Body of pancreas (tissue), 4 donors: ENCODE data around the gene SPTSSB. TPM values are rescaled to one million over a fixed set of nuclear protein-coding genes. Genes with fewer than 3 reads are reported as not detected.

Source experiments
- ATAC-seq: fragments of 150-250 bp; one replicate; pipeline ENCODE4 v1.9.1; 2016
- DNase-seq, 4 donors: peaks; one replicate each; pipeline ENCODE4 v3.0.0-alpha.2; 2019
- H3K27ac ChIP-seq, 4 donors: fragments of 200-600 bp; sonication (generic); 1 replicate in 3 of 4; 2 replicates in 1 of 4; pipeline versions ENCODE4 v1.5.1 to v1.6.1; 2016 to 2019; ENCODE audit warnings: mild to moderate bottlenecking in 1 of 4, mixed read lengths in 1 of 4, moderate library complexity in 1 of 4
- H3K27me3 ChIP-seq, 2 donors: fragments of 200-600 bp; sonication (generic); one replicate each; pipeline ENCODE4 v1.6.0; 2016; ENCODE audit warnings: mild to moderate bottlenecking in 1 of 2
- H3K36me3 ChIP-seq, 2 donors: fragments of 200-600 bp; sonication (generic); replicated peaks in 1 of 2; 2 replicates each; pipeline ENCODE4 v1.5.1; 2016; ENCODE audit warnings: low read depth in 2 of 2; ENCODE audit not compliant: insufficient read depth in 1 of 2
- H3K4me1 ChIP-seq: fragments of 200-600 bp; sonication (generic); one replicate; pipeline ENCODE4 v1.6.0; 2016
- H3K4me3 ChIP-seq, 2 donors: fragments of 200-600 bp; sonication (generic); 1 replicate in 1 of 2; 2 replicates in 1 of 2; pipeline ENCODE4 v1.5.1; 2016 to 2019
- H3K9me3 ChIP-seq, 3 donors: fragments of 200-600 bp; sonication (generic); 1 replicate in 2 of 3; 2 replicates in 1 of 3; pipeline ENCODE4 v1.5.1; 2016
- CTCF ChIP-seq, 7 experiments: fragments of 450-650 bp in 4 of 7; fragments of 200-600 bp in 3 of 7; sonication (generic) in 3 of 7; IDR thresholded peaks; one replicate each; pipeline ENCODE4 v1.5.1; 2016 to 2019; ENCODE audit warnings: antibody characterized with exemption in 7 of 7
- POLR2A ChIP-seq, 3 donors: fragments of 450-650 bp; IDR thresholded peaks; one replicate each; pipeline ENCODE4 v1.6.1; 2016; ENCODE audit warnings: antibody characterized with exemption in 3 of 3, mild to moderate bottlenecking in 2 of 3
- WGBS, 2 donors: methylation state at CpG; one replicate each; pipeline ENCODE4 v1.1.5; 2017; 5-methylcytosine and 5-hydroxymethylcytosine counted together
- intact Hi-C: fragments of 100-400 bp; cut with DNase I; formaldehyde crosslinking; loops from one replicate; pipeline ENCODE4 v1.15.1; 2023
- total RNA-seq, 2 donors: library from RNA; depleted of rRNA; stranded (reverse); fragments of >200 nt; gene quantifications; one replicate each; pipeline ENCODE4 v1.1.0, GENCODE V29; 2016

SPTSSB gene
- total RNA-seq, 2 donors from 2014 or later = 3.4 TPM; not detected in 1

- Histone ChIP-seq H3K27ac (no peak overlapping the region), H3K4me1 (no peaks in the 10 kb centered on the region), H3K36me3 (no peaks in the 10 kb centered on the region), H3K4me3 (no peak overlapping the region), H3K27me3 (no peaks in the 10 kb centered on the region), H3K9me3 (no peaks in the 10 kb centered on the region)
- TF ChIP-seq CTCF (IDR thresholded peaks at IDR 0.05) (no peak), POLR2A (IDR thresholded peaks at IDR 0.05) (no peak)
- DNase-seq (no peak), ATAC-seq (no peak)
- intact Hi-C loops = no loop called here
Observed at GRCh38 chr3:161350916-161351315, 20.4 kb downstream of the SPTSSB start.

- intact Hi-C loops = no loop called here
- H3K36me3 ChIP-seq = no peaks in the 10 kb centered on the region
- H3K27ac ChIP-seq = no peak overlapping the region
- H3K4me1 ChIP-seq = no peaks in the 10 kb centered on the region
- DNase-seq (no peak), ATAC-seq (peak; percentile 33)
- no peaks in the 10 kb centered on the region for H3K9me3 ChIP-seq
- H3K4me3 ChIP-seq = no peak overlapping the region
- no peaks in the 10 kb centered on the region for H3K27me3 ChIP-seq
- TF ChIP-seq CTCF (IDR thresholded peaks at IDR 0.05) = no peak
- 62 to 71% methylated on average over 7 of the region's 7 CpGs for WGBS, 2 donors
Observed at GRCh38 chr3:161349529-161350312, 21.6 kb downstream of the SPTSSB start.

GRCh38 chr3:161348796-161349400 lies 22.4 kb downstream of the SPTSSB start:
- Histone ChIP-seq H3K36me3 (no peaks in the 10 kb centered on the region), H3K4me3 (no peak overlapping the region), H3K27ac (no peak overlapping the region), H3K9me3 (no peaks in the 10 kb centered on the region), H3K4me1 (no peaks in the 10 kb centered on the region), H3K27me3 (no peaks in the 10 kb centered on the region)
- intact Hi-C loops = no loop called here
- TF ChIP-seq CTCF (IDR thresholded peaks at IDR 0.05) (no peak), POLR2A (IDR thresholded peaks at IDR 0.05) (no peak)
- ATAC-seq (no peak), DNase-seq (no peak)
- WGBS, 2 donors = 80 to 81% methylated on average over 2 of the region's 2 CpGs

GRCh38 chr3:161347726-161348125 lies 23.6 kb downstream of the SPTSSB start:
- 89 to 94% methylated on average over 5 of the region's 5 CpGs for WGBS, 2 donors

More at GRCh38 chr3:161347726-161348125, 23.6 kb downstream of the SPTSSB start:
- intact Hi-C loops = no loop called here
- Histone ChIP-seq H3K27ac (no peak overlapping the region), H3K4me3 (no peak overlapping the region), H3K9me3 (no peaks in the 10 kb centered on the region), H3K27me3 (no peaks in the 10 kb centered on the region), H3K36me3 (no peaks in the 10 kb centered on the region), H3K4me1 (no peaks in the 10 kb centered on the region)
- ATAC-seq (no peak), DNase-seq (no peak)
- TF ChIP-seq POLR2A (IDR thresholded peaks at IDR 0.05) = no peak
- TF ChIP-seq CTCF (IDR thresholded peaks at IDR 0.05) = no peak
